ENCODE results near the gene HLA-E. TPM values are rescaled to one million over a fixed set of nuclear protein-coding genes. Genes with fewer than 3 reads are reported as not detected.

The HLA-E gene
- total RNA-seq, 2 experiments from 2014 or later = 493 to 499 TPM

- ATAC-seq (no peak), DNase-seq (no peak)
- H3K36me3 Mint-ChIP-seq (ENCODE audit: low read depth) = peaks cover 7% of the 10 kb centered on the region
- intact Hi-C loops (cut with micrococcal nuclease) = loop anchor here (2.0 kb wide), 1 partner anchor 51 kb away; no protein-coding TSS in a partner anchor
- peaks cover 43% of the 10 kb centered on the region for H3K4me1 Mint-ChIP-seq (ENCODE audit: low read depth)
- H3K27ac Mint-ChIP-seq = peak overlapping the region; percentile 89
- H3K4me3 Mint-ChIP-seq = peak overlapping the region; percentile 41
- ChIA-PET POLR2A (interaction anchor here (0.7 to 7.4 kb wide), 2 partner anchors 40 to 138 kb away, joined by 3 to 177 read pairs; no protein-coding TSS in a partner anchor), CTCF (interaction anchor here (0.8 to 6.7 kb wide), 8 partner anchors 9 to 63 kb away, joined by 3 to 188 read pairs (median 20); no protein-coding TSS in a partner anchor)
- TF ChIP-seq, protein P1, sequence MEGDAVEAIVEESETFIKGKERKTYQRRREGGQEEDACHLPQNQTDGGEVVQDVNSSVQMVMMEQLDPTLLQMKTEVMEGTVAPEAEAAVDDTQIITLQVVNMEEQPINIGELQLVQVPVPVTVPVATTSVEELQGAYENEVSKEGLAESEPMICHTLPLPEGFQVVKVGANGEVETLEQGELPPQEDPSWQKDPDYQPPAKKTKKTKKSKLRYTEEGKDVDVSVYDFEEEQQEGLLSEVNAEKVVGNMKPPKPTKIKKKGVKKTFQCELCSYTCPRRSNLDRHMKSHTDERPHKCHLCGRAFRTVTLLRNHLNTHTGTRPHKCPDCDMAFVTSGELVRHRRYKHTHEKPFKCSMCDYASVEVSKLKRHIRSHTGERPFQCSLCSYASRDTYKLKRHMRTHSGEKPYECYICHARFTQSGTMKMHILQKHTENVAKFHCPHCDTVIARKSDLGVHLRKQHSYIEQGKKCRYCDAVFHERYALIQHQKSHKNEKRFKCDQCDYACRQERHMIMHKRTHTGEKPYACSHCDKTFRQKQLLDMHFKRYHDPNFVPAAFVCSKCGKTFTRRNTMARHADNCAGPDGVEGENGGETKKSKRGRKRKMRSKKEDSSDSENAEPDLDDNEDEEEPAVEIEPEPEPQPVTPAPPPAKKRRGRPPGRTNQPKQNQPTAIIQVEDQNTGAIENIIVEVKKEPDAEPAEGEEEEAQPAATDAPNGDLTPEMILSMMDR (IDR thresholded peaks at IDR 0.05) = no peak
- H3K27me3 Mint-ChIP-seq = no peaks in the 10 kb centered on the region
- H3K9me3 Mint-ChIP-seq = peaks cover 5% of the 10 kb centered on the region
Observed at GRCh38 chr6:30533460-30534294, 44.4 kb downstream of the HLA-E start.

DNA sequence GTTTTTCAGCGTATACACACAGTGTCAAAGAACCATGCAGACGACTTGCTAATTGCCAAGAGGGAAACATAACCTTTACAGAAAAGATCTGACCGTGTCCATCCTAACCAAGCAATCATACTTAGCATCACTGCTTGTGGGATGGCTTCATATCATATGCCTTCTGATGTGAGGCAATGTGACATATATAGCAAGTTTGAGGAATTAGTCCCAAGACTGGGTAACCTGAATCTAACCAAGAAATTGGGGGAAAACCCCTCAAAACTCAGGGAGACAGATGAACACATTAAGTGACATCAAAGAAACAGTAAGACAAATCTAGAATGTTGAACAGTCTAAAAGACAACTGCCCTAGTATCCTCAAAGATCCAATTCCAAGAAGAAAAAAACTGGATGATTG is 48.6 kb downstream of the HLA-E start:
- Mint-ChIP-seq H3K9me3 (no peaks in the 10 kb centered on the region), H3K27me3 (no peaks in the 10 kb centered on the region), H3K4me1 (ENCODE audit: low read depth) (peaks cover 24% of the 10 kb centered on the region), H3K36me3 (ENCODE audit: low read depth) (no peaks in the 10 kb centered on the region), H3K4me3 (no peak overlapping the region), H3K27ac (no peak overlapping the region)
- TF ChIP-seq, protein P1 (IDR thresholded peaks at IDR 0.05) = no peak
- intact Hi-C loops (cut with micrococcal nuclease) = no loop called here
- DNase-seq (no peak), ATAC-seq (no peak)
- CTCF ChIA-PET = interaction anchor here (1.6 to 21.7 kb wide), 3 partner anchors 15 to 54 kb away, joined by 5 to 515 read pairs (median 96); partner anchors contain the start of genes GNL1 and PRR3
- POLR2A ChIA-PET = interaction anchor here (1.2 to 4.9 kb wide), 2 partner anchors 18 to 45 kb away, joined by 3 to 35 read pairs; partner anchors contain the start of gene GNL1

DNA sequence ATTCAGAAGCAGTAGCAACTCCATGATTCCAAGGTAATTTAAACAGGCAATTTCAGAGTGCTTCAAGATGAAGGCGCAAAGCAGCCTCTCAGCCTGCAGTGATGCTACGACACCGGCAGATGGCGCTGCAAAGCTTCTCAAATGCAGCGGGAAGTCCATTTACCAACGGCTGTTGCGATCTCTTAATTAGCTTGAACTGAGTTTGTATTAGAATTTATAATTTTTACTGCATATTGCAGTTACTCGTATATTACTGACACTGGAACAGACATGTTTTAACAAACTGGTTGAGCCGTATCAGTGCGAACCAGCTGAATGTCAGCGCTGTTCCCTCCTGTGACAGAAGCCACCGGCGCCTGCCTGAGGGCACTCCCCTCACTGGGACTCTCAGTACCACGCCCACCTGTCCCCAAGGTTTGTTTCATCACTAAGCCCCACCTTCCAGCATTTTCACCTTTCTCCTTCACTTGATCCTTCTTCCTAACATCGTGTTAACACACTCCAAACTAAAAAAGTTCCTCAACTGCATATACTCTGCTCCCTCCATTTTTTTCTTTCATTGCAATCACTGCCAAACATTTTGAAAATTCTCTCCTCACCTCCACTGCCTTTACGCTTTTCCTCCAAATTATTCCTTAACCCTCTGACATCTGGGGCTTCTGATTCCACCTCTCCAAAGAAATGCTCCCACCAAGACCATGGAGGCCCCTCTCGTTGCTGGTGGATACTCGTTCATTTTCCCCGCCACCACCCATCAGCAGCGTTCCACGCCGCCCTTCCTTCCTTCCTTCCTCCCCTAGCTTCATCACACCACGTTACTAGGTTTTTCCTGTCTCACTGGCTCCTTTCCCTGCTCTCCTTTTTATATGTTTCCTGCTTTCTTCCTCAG is 52.5 kb downstream of the HLA-E start:
- Mint-ChIP-seq H3K4me3 (peak overlapping the region; percentile 71), H3K27me3 (no peaks in the 10 kb centered on the region), H3K9me3 (no peaks in the 10 kb centered on the region)

GRCh38 chr6:30542404-30542725 is 53.1 kb downstream of the HLA-E start:
- intact Hi-C loops (cut with micrococcal nuclease) = no loop called here

More for the DNA sequence above, 52.5 kb downstream of the HLA-E start:
- TF ChIP-seq, protein P1 (IDR thresholded peaks at IDR 0.05) = peak; percentile 98
- intact Hi-C loops (cut with micrococcal nuclease) = loop anchor here (2.0 kb wide), 1 partner anchor 55 kb away; no protein-coding TSS in a partner anchor
- POLR2A ChIA-PET = interaction anchor here (0.6 to 7.8 kb wide), 16 partner anchors 9 to 897 kb away, joined by 3 to 99 read pairs (median 7); partner anchors contain the start of genes GNL1, MRPS18B, PPP1R10 and PRR3
- Mint-ChIP-seq H3K4me1 (ENCODE audit: low read depth) (peaks cover 36% of the 10 kb centered on the region), H3K36me3 (ENCODE audit: low read depth) (peaks cover 6% of the 10 kb centered on the region), H3K27ac (peak overlapping the region; percentile 77)
- ATAC-seq (peak; percentile 75), DNase-seq (peak; percentile 85)
- CTCF ChIA-PET = interaction anchor here (0.6 to 21.7 kb wide), 53 partner anchors 12 to 552 kb away, joined by 3 to 515 read pairs (median 6); partner anchors contain the start of genes ABCF1, GNL1, PRR3 and VARS2

More at GRCh38 chr6:30542404-30542725, 53.1 kb downstream of the HLA-E start:
- no peaks in the 10 kb centered on the region for H3K9me3 Mint-ChIP-seq
- POLR2A ChIA-PET = interaction anchor here (0.6 to 7.8 kb wide), 12 partner anchors 11 to 897 kb away, joined by 3 to 99 read pairs (median 9); partner anchors contain the start of genes GNL1 and PRR3
- H3K27me3 Mint-ChIP-seq = no peaks in the 10 kb centered on the region
- H3K36me3 Mint-ChIP-seq (ENCODE audit: low read depth) = peaks cover 7% of the 10 kb centered on the region
- CTCF ChIA-PET = interaction anchor here (0.8 to 21.7 kb wide), 27 partner anchors 11 to 552 kb away, joined by 3 to 515 read pairs (median 13); partner anchors contain the start of genes ABCF1, GNL1, PRR3 and VARS2
- peak overlapping the region; percentile 71 for H3K4me3 Mint-ChIP-seq
- peaks cover 36% of the 10 kb centered on the region for H3K4me1 Mint-ChIP-seq (ENCODE audit: low read depth)
- TF ChIP-seq, protein P1 (IDR thresholded peaks at IDR 0.05) = no peak
- peak; percentile 28 for DNase-seq
- peak overlapping the region; percentile 77 for H3K27ac Mint-ChIP-seq
- ATAC-seq = peak; percentile 48

Data from activated CD8-positive, alpha-beta T cell treated with anti-CD3 and anti-CD28 coated beads for 36 hours (primary cell).